GM19193 (cell line): ENCODE measurements around the gene IL18R1.

Source experiments
- POLR2A ChIP-seq: IDR thresholded peaks from 4 replicates; pipeline ENCODE4 v1.6.1; 2011; ENCODE audit not compliant: insufficient read depth, insufficient read length; ENCODE audit errors: extremely low read depth

Gene IL18R1

GRCh38 chr2:102397209-102397608 lies 41.6 kb downstream of the IL18R1 start:
- no peak for TF ChIP-seq POLR2A

- no peak for TF ChIP-seq POLR2A
Measured at GRCh38 chr2:102399499-102400141, 44.0 kb downstream of the IL18R1 start.

GRCh38 chr2:102401456-102401855 lies 45.9 kb downstream of the IL18R1 start:
- no peak for TF ChIP-seq POLR2A

GRCh38 chr2:102401865-102402264 lies 46.3 kb downstream of the IL18R1 start:
- TF ChIP-seq POLR2A: no peak

- TF ChIP-seq POLR2A: no peak
Measured at GRCh38 chr2:102410952-102411351, 55.4 kb downstream of the IL18R1 start.

- no peak for TF ChIP-seq POLR2A
Measured at GRCh38 chr2:102412199-102412598, 56.6 kb downstream of the IL18R1 start.

GRCh38 chr2:102417946-102418345 lies 62.4 kb downstream of the IL18R1 start:
- TF ChIP-seq POLR2A: no peak

GRCh38 chr2:102418421-102418961 lies 62.9 kb downstream of the IL18R1 start:
- TF ChIP-seq POLR2A: no peak

GRCh38 chr2:102420290-102420689 lies 64.7 kb downstream of the IL18R1 start:
- no peak for TF ChIP-seq POLR2A

- TF ChIP-seq POLR2A: no peak
Measured at GRCh38 chr2:102421890-102422759, 66.5 kb downstream of the IL18R1 start.

GRCh38 chr2:102422910-102423309 lies 67.3 kb downstream of the IL18R1 start, which contains the start of gene IL18RAP:
Gene IL18RAP, plus strand, starts transcription at chr2:102423160. Its CDS starts 118 bp downstream, at chr2:102423278.
- no peak for TF ChIP-seq POLR2A

GRCh38 chr2:102423368-102423767 lies 67.8 kb downstream of the IL18R1 start:
- no peak for TF ChIP-seq POLR2A

- no peak for TF ChIP-seq POLR2A
Measured at GRCh38 chr2:102424754-102425153, 69.2 kb downstream of the IL18R1 start.

GRCh38 chr2:102425441-102426132 lies 70.0 kb downstream of the IL18R1 start:
- TF ChIP-seq POLR2A: no peak

- no peak for TF ChIP-seq POLR2A
Measured at GRCh38 chr2:102427249-102427648, 71.7 kb downstream of the IL18R1 start.
